D721Med (cell line): Measurements from ENCODE around the gene GIMAP5.

Experiments
- DNase-seq: peaks from one replicate; pipeline ENCODE4 v3.0.0; 2011; ENCODE audit warnings: low spot score; ENCODE audit not compliant: insufficient read length
- FAIRE-seq: peaks from 2 replicates; lab custom pipeline; 2011; peaks lifted over from hg19 to GRCh38; lab: Jason Lieb, UNC
- CTCF ChIP-seq: IDR thresholded peaks from 2 replicates; pipeline ENCODE4 v1.5.1; 2012; ENCODE audit warnings: mild to moderate bottlenecking, control low read depth; ENCODE audit not compliant: insufficient read depth; ENCODE audit errors: missing control alignments

Gene GIMAP5

DNA sequence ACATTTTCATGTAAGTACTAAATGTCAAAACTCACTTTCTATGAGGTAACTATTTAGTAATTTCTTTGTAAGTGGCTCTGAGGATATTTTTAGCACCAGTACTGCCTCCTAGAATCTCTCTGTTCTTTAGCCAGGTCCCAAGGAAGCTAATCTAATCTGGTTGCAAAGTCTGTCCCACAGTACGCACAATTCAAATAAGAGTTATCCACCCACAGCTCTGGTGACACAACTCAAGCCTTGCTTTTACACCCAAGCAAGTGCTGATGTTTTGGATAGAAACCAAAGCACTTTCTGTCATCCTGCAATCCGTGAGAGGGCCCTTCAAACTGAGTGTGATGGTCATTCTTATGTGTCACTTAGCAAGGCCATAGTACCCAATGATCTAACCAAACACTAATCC lies 14.5 kb downstream of the GIMAP5 start:
- TF ChIP-seq CTCF: no peak
- no peak for DNase-seq
- FAIRE-seq: no peak

DNA sequence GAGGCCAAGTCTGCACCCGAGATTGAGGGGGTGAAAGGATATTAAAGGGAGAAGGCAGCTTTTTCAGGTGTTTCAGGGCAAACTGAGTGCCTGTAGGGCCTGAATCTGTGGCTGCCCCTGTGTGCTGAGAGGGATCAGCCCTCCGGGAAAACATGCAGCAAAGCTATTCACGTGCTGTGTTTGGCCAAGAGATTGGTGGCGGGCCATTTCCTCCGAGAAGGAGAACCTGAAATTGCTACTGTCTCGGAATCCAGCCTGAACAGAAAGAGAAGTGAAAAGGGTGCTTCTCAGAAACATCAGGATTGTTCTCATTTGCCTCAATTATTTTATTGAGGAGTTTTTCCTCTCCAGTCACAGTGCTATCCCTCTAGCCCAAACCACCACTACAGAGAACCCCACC lies 16.0 kb downstream of the GIMAP5 start:
- no peak for FAIRE-seq
- no peak for DNase-seq

GRCh38 chr7:150753826-150754603 lies 16.8 kb downstream of the GIMAP5 start:
- peak; percentile 26 for TF ChIP-seq CTCF
- no peak for DNase-seq
- no peak for FAIRE-seq

More for the DNA sequence above, 16.0 kb downstream of the GIMAP5 start:
- no peak for TF ChIP-seq CTCF

- TF ChIP-seq CTCF: no peak
- no peak for FAIRE-seq
- no peak for DNase-seq
These were observed 17.7 kb downstream of the GIMAP5 start for GRCh38 chr7:150754951-150755350.

GRCh38 chr7:150755473-150756099 lies 18.4 kb downstream of the GIMAP5 start:
- TF ChIP-seq CTCF: no peak
- no peak for DNase-seq
- FAIRE-seq: no peak

DNA sequence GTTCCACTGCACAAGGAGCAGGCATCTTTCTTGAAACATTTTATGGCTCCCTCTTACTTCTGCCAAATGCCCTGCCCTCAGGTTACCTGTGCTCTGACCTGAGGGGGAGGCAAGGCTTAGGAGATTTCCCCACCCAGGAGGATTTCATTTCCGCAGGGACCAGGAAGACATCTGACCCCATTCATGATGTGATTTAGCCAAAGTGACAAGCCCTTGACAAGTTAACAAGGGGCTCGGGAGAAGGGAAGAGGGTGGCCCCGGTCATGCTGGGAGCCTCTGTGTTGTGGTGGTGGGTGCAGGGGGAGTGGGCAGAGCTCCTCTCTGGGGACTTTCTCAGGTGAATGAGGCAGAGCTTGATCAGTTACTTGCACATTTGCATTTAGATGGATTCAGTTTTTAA lies 18.9 kb downstream of the GIMAP5 start:
- no peak for TF ChIP-seq CTCF
- FAIRE-seq (no peak), DNase-seq (no peak)

GRCh38 chr7:150756858-150757257 lies 19.6 kb downstream of the GIMAP5 start:
- DNase-seq (no peak), FAIRE-seq (no peak)
- TF ChIP-seq CTCF: peak; percentile 18
